H1 (cell line): ENCODE results near the gene SLC15A2. TPM values are rescaled to one million over a fixed set of nuclear protein-coding genes. Genes with fewer than 3 reads are reported as not detected.

ENCODE experiments used
- CTCF ChIA-PET: fragments of 300-600 bp; sonication (Branson Sonifier 250); formaldehyde crosslinking; loops from one replicate; lab custom pipeline; 2021; ENCODE audit not compliant: partially characterized antibody; lab: Charles Lee
- POLR2A ChIA-PET: fragments of 300-600 bp; sonication (Branson Sonifier 250); formaldehyde crosslinking; loops from one replicate; lab custom pipeline; 2021; ENCODE audit warnings: inconsistent platforms; ENCODE audit not compliant: partially characterized antibody; lab: Charles Lee
- DNase-seq, 2 experiments: peaks; one replicate each; pipeline versions ENCODE4 v3.0.0 to v3.0.0-alpha.2; 2010 to 2022; ENCODE audit warnings: low spot score in 2 of 2, low read depth in 1 of 2, mixed read lengths in 1 of 2
- FAIRE-seq: peaks from 2 replicates; lab custom pipeline; 2011; peaks lifted over from hg19 to GRCh38; lab: Jason Lieb, UNC
- H2AFZ ChIP-seq: 2 replicates; pipeline ENCODE4 v1.8.1; 2012; ENCODE audit warnings: low read length, inconsistent platforms
- H2AK5ac ChIP-seq: 2 replicates; pipeline ENCODE4 v1.6.1; 2013; ENCODE audit warnings: low read depth, low read length
- H2BK120ac ChIP-seq: replicated peaks from 2 replicates; pipeline ENCODE3; 2013; ENCODE audit warnings: low read depth, low read length, inconsistent platforms
- H2BK12ac ChIP-seq: 2 replicates; pipeline ENCODE4 v1.6.1; 2013; ENCODE audit warnings: low read depth, low read length
- H2BK15ac ChIP-seq: 2 replicates; pipeline ENCODE4 v1.6.1; 2013; ENCODE audit warnings: low read length
- H2BK20ac ChIP-seq: 2 replicates; pipeline ENCODE4 v1.6.1; 2013; ENCODE audit warnings: low read length
- H2BK5ac ChIP-seq: 2 replicates; pipeline ENCODE4 v1.6.1; 2013; ENCODE audit warnings: low read depth, low read length
- H3K14ac ChIP-seq: 2 replicates; pipeline ENCODE4 v1.6.1; 2013; ENCODE audit warnings: inconsistent platforms; ENCODE audit not compliant: insufficient read length
- H3K18ac ChIP-seq: 2 replicates; pipeline ENCODE4 v1.6.1; 2013; ENCODE audit warnings: low read length; ENCODE audit errors: extremely low read depth
- H3K23ac ChIP-seq: 2 replicates; pipeline ENCODE4 v1.6.1; 2013; ENCODE audit warnings: inconsistent platforms; ENCODE audit not compliant: insufficient read length
- H3K23me2 ChIP-seq: 2 replicates; pipeline ENCODE4 v1.6.1; 2013; ENCODE audit warnings: low read depth, low read length
- H3K27ac ChIP-seq: 2 replicates; pipeline ENCODE4 v1.6.1; 2011; ENCODE audit warnings: low read depth, low read length, inconsistent platforms
- H3K27me3 ChIP-seq, 4 experiments: replicated peaks in 1 of 4; 1 replicate in 1 of 4; 2 replicates in 3 of 4; pipeline versions ENCODE4 v1.6.1 to v1.8.1; 2011 to 2013; ENCODE audit warnings: low read length in 3 of 4, mild to moderate bottlenecking in 3 of 4, inconsistent platforms in 2 of 4, mixed read lengths in 2 of 4, moderate library complexity in 1 of 4; ENCODE audit not compliant: control insufficient read depth in 3 of 4, insufficient read depth in 3 of 4; ENCODE audit errors: extremely low read depth in 1 of 4
- H3K36me3 ChIP-seq, 4 experiments: 2 replicates each; pipeline versions ENCODE4 v1.6.1 to v1.8.1; 2011 to 2013; ENCODE audit warnings: mild to moderate bottlenecking in 4 of 4, low read length in 3 of 4, moderate library complexity in 2 of 4, control low read depth in 1 of 4, inconsistent platforms in 1 of 4; ENCODE audit not compliant: insufficient read depth in 4 of 4, control insufficient read depth in 2 of 4
- H3K4ac ChIP-seq: replicated peaks from 2 replicates; pipeline ENCODE3; 2013; ENCODE audit warnings: low read length, low read depth, mixed read lengths, inconsistent platforms; ENCODE audit not compliant: insufficient read length
- H3K4me1 ChIP-seq, 4 experiments: replicated peaks in 1 of 4; 1 replicate in 1 of 4; 2 replicates in 3 of 4; pipeline versions ENCODE4 v1.6.1 to v1.8.1; 2011 to 2013; ENCODE audit warnings: low read length in 3 of 4, inconsistent platforms in 2 of 4, mixed read lengths in 1 of 4; ENCODE audit not compliant: insufficient read depth in 4 of 4, control insufficient read depth in 3 of 4
- H3K4me2 ChIP-seq, 2 experiments: 2 replicates each; pipeline versions ENCODE4 v1.6.1 to v1.8.1; 2011 to 2013; ENCODE audit warnings: low read depth in 2 of 2, low read length in 2 of 2, control low read depth in 1 of 2, inconsistent platforms in 1 of 2, mild to moderate bottlenecking in 1 of 2; ENCODE audit not compliant: insufficient read depth in 1 of 2
- H3K4me3 ChIP-seq, 4 experiments: fragments of 200-600, 300-600 bp in 1 of 4; sonication (generic), shearing (Covaris generic), sonication (Bioruptor Twin) in 1 of 4; 2 replicates each; pipeline versions ENCODE4 v1.5.1 to v1.8.1; 2011 to 2016; ENCODE audit warnings: low read length in 4 of 4, low read depth in 3 of 4, control low read depth in 2 of 4, inconsistent platforms in 2 of 4, mild to moderate bottlenecking in 2 of 4, mixed read lengths in 1 of 4, moderate library complexity in 1 of 4; ENCODE audit not compliant: insufficient read depth in 2 of 4; ENCODE audit errors: extremely low read depth in 1 of 4
- H3K56ac ChIP-seq: replicated peaks from 2 replicates; pipeline ENCODE3; 2013; ENCODE audit warnings: low read depth, mild to moderate bottlenecking, mixed read lengths, low read length, inconsistent platforms; ENCODE audit not compliant: insufficient read length
- H3K79me1 ChIP-seq: 2 replicates; pipeline ENCODE4 v1.6.1; 2013; ENCODE audit warnings: low read depth, low read length, control low read depth
- H3K79me2 ChIP-seq, 2 experiments: 2 replicates each; pipeline versions ENCODE4 v1.6.1 to v1.8.1; 2012 to 2013; ENCODE audit warnings: low read length in 2 of 2, mild to moderate bottlenecking in 2 of 2, inconsistent platforms in 1 of 2; ENCODE audit not compliant: insufficient read depth in 2 of 2, control insufficient read depth in 1 of 2
- H3K9ac ChIP-seq, 4 experiments: replicated peaks in 1 of 4; 1 replicate in 1 of 4; 2 replicates in 3 of 4; pipeline versions ENCODE4 v1.6.1 to v1.8.1; 2011 to 2013; ENCODE audit warnings: low read depth in 3 of 4, low read length in 3 of 4, control low read depth in 2 of 4, mild to moderate bottlenecking in 2 of 4, moderate library complexity in 2 of 4, inconsistent platforms in 1 of 4; ENCODE audit errors: extremely low read depth in 1 of 4
- H3K9me3 ChIP-seq, 2 experiments: 2 replicates each; pipeline versions ENCODE4 v1.6.1 to v1.8.1; 2012 to 2013; ENCODE audit warnings: mild to moderate bottlenecking in 2 of 2, moderate library complexity in 2 of 2, control low read depth in 1 of 2, inconsistent platforms in 1 of 2, low read depth in 1 of 2, low read length in 1 of 2, mixed read lengths in 1 of 2; ENCODE audit not compliant: insufficient read depth in 2 of 2
- H4K20me1 ChIP-seq, 2 experiments: replicated peaks in 1 of 2; 2 replicates each; pipeline versions ENCODE3 to v1.8.1; 2011 to 2013; ENCODE audit warnings: inconsistent platforms in 2 of 2, low read length in 2 of 2, mild to moderate bottlenecking in 1 of 2; ENCODE audit not compliant: insufficient read depth in 2 of 2, control insufficient read depth in 1 of 2
- H4K5ac ChIP-seq: 2 replicates; pipeline ENCODE4 v1.6.1; 2013; ENCODE audit warnings: low read length, low read depth, mixed read lengths, inconsistent platforms; ENCODE audit not compliant: insufficient read length
- H4K8ac ChIP-seq: 2 replicates; pipeline ENCODE4 v1.8.0; 2013; ENCODE audit warnings: mild to moderate bottlenecking, moderate library complexity, low read length, inconsistent platforms; ENCODE audit not compliant: insufficient read depth; ENCODE audit errors: extremely low read depth
- H4K91ac ChIP-seq: replicated peaks from 2 replicates; pipeline ENCODE3; 2013; ENCODE audit warnings: low read length, mixed read lengths, inconsistent platforms; ENCODE audit not compliant: insufficient read length
- ASH2L ChIP-seq: fragments of 200-600, 300-600 bp; sonication (generic); IDR thresholded peaks from one replicate; pipeline ENCODE4 v1.7.1; 2017; ENCODE audit warnings: low read length
- CEBPB ChIP-seq: IDR thresholded peaks from 2 replicates; pipeline ENCODE4 v1.6.1; 2012; ENCODE audit warnings: low read depth, low read length
- CTCF ChIP-seq, 3 experiments: IDR thresholded peaks; 1 replicate in 2 of 3; 2 replicates in 1 of 3; pipeline versions ENCODE4 v1.5.1 to v1.6.1; 2011; ENCODE audit warnings: low read length in 3 of 3, mild to moderate bottlenecking in 3 of 3, inconsistent platforms in 2 of 3, low read depth in 1 of 3, moderate library complexity in 1 of 3; ENCODE audit not compliant: insufficient read depth in 1 of 3; ENCODE audit errors: control extremely low read depth in 1 of 3
- POLR2A ChIP-seq, 2 experiments: IDR thresholded peaks; 1 replicate in 1 of 2; 2 replicates in 1 of 2; pipeline ENCODE4 v1.6.1; 2011; ENCODE audit warnings: low read depth in 2 of 2, low read length in 2 of 2, mild to moderate bottlenecking in 2 of 2; ENCODE audit errors: control extremely low read depth in 1 of 2
- RAD21 ChIP-seq, 2 experiments: IDR thresholded peaks in 1 of 2; conservative IDR thresholded peaks in 1 of 2; 2 replicates each; pipeline ENCODE4 v1.6.1; 2011; ENCODE audit warnings: low read depth in 2 of 2, low read length in 2 of 2, improper control_type of control experiment in 1 of 2, inconsistent platforms in 1 of 2, mild to moderate bottlenecking in 1 of 2, moderate library complexity in 1 of 2
- SIRT6 ChIP-seq: IDR thresholded peaks from one replicate; pipeline ENCODE4 v1.7.1; 2012; ENCODE audit warnings: low read length, inconsistent platforms
- WGBS, 2 experiments: shearing (Covaris generic) in 1 of 2; methylation state at CpG; one replicate each; pipeline versions ENCODE4 v1.1.6 to v1.1.7; 2013 to 2015; ENCODE audit warnings: low lambda C conversion rate in 2 of 2, mixed read lengths in 2 of 2, inconsistent platforms in 1 of 2, low coverage in 1 of 2, missing lambda C conversion rate in 1 of 2; ENCODE audit not compliant: insufficient replicate concordance in 2 of 2, insufficient coverage in 1 of 2, insufficient read length in 1 of 2; ENCODE audit errors: extremely low coverage in 1 of 2, missing lambda C conversion rate in 1 of 2; 5-methylcytosine and 5-hydroxymethylcytosine counted together
- polyA plus RNA-seq, 7 experiments: library from polyadenylated mRNA; depleted of rRNA in 3 of 7; stranded (reverse) in 5 of 7; unstranded in 2 of 7; fragments of >200 nt in 5 of 7; fragments of 200-250 nt in 2 of 7; gene quantifications; 1 replicate in 5 of 7; 2 replicates in 1 of 7; 4 replicates in 1 of 7; pipeline versions ENCODE4 v1.2.1 to v1.2.3, GENCODE V29; 2011 to 2013; ENCODE audit warnings: missing spikeins in 2 of 7, mixed read lengths in 2 of 7
- total RNA-seq: library from RNA; stranded (reverse); fragmentation: NEBNext Ultra II Directional; extraction: Animal tissue kit (Norgen Biotek cat#: 25700); gene quantifications from 2 replicates; pipeline ENCODE4 v1.2.1, GENCODE V29; 2021
- TF ChIP-seq, protein P1 (sequence below): IDR thresholded peaks from 2 replicates; pipeline ENCODE4 v1.6.1; 2012; ENCODE audit warnings: low read length, inconsistent platforms

Gene SLC15A2
- total and polyA plus RNA-seq, 2 of the 8 experiments (the other 6 are each of a cell fraction or from before 2014, with no cell fraction given) = 2.0 to 3.6 TPM

DNA sequence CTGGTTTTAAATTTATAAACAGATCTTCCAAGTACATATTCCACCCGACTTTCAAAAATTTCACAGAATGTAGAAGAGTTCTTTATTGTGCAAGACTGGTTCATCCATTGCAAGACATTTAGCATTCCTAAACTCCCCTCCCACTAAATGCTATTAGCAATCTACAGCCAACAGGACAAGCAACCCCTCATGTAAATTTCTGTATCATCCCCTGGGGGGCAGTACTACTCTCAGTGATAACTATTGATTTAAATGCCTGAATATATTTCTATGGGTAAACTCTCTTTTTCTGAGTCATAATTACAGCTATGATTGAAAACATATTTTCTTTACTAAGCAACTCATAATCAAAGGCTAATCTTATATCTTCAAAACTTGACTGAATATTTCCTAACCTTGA is 10.7 kb upstream of the SLC15A2 start:
- no peak overlapping the region for H2BK5ac ChIP-seq
- H3K27me3 ChIP-seq = no peaks in the 10 kb centered on the region
- H3K27ac ChIP-seq = no peak overlapping the region
- no peaks in the 10 kb centered on the region for H3K79me2 ChIP-seq
- H2BK120ac ChIP-seq = no peak overlapping the region
- TF ChIP-seq, protein P1, sequence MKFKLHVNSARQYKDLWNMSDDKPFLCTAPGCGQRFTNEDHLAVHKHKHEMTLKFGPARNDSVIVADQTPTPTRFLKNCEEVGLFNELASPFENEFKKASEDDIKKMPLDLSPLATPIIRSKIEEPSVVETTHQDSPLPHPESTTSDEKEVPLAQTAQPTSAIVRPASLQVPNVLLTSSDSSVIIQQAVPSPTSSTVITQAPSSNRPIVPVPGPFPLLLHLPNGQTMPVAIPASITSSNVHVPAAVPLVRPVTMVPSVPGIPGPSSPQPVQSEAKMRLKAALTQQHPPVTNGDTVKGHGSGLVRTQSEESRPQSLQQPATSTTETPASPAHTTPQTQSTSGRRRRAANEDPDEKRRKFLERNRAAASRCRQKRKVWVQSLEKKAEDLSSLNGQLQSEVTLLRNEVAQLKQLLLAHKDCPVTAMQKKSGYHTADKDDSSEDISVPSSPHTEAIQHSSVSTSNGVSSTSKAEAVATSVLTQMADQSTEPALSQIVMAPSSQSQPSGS = no peak
- no peak for TF ChIP-seq ASH2L
- no peak for TF ChIP-seq SIRT6
- TF ChIP-seq POLR2A (IDR thresholded peaks at IDR 0.05; ENCODE audit: control extremely low read depth in 1 of 2, low read depth in 2 of 2, low read length in 2 of 2) = no peak
- peak; percentile 37; the same call in 1 of the 2 replicates for TF ChIP-seq CEBPB
- TF ChIP-seq CTCF (IDR thresholded peaks at IDR 0.05; ENCODE audit: control extremely low read depth in 1 of 3, insufficient read depth in 1 of 3, low read depth in 1 of 3, low read length in 3 of 3) = peak in 2 of 3 experiments; percentile 32 to 43; a peak in 2 of 4 replicates
- peak; percentile 48 to 66 for TF ChIP-seq RAD21 (IDR thresholded peaks at IDR 0.05 in 1 of 2, conservative IDR thresholded peaks at IDR 0.05 in 1 of 2; ENCODE audit: low read depth in 2 of 2, low read length in 2 of 2)
- TF ChIP-seq, all 59 proteins: peak for 3
- H4K5ac ChIP-seq = no peak overlapping the region
- no peaks in the 10 kb centered on the region for H3K79me1 ChIP-seq
- no peaks in the 10 kb centered on the region for H4K20me1 ChIP-seq
- no peak overlapping the region for H4K8ac ChIP-seq
- ChIA-PET CTCF (interaction anchor here (0.6 to 2.1 kb wide), 13 partner anchors 9 to 403 kb away, joined by 3 to 22 read pairs (median 4); partner anchors contain the start of gene SLC15A2), POLR2A (no interaction called here)
- H2AK5ac ChIP-seq = no peak overlapping the region
- DNase-seq (no peak), FAIRE-seq (peak; percentile 36)
- H2BK15ac ChIP-seq = no peak overlapping the region
- H3K9me3 ChIP-seq = no peaks in the 10 kb centered on the region
- no peak overlapping the region for H2BK20ac ChIP-seq
- H3K23ac ChIP-seq = no peak overlapping the region
- H3K4me1 ChIP-seq = no peaks in the 10 kb centered on the region
- H2BK12ac ChIP-seq = no peak overlapping the region
- H3K9ac ChIP-seq = no peak overlapping the region
- no peaks in the 10 kb centered on the region for H3K23me2 ChIP-seq
- H3K36me3 ChIP-seq = no peaks in the 10 kb centered on the region
- no peak overlapping the region for H3K14ac ChIP-seq
- H4K91ac ChIP-seq = no peak overlapping the region
- WGBS, 2 experiments = 20% methylated on average over 1 of the region's 1 CpG; no CpG with 5 or more reads in 1 of the 2 experiments
- no peak overlapping the region for H3K18ac ChIP-seq
- H2AFZ ChIP-seq = no peak overlapping the region
- H3K4me3 ChIP-seq = no peak overlapping the region
- no peak overlapping the region for H3K4ac ChIP-seq
- no peak overlapping the region for H3K4me2 ChIP-seq
- no peak overlapping the region for H3K56ac ChIP-seq
